ENCODE measurements around the gene ELMO3. TPM values are rescaled to one million over a fixed set of nuclear protein-coding genes. Genes with fewer than 3 reads are reported as not detected.
A peak's percentile ranks its signal among the peaks of the same experiment; 100 is the strongest.

The ELMO3 gene
- total RNA-seq, 1 experiment from 2014 or later, result 8.6 TPM

DNA sequence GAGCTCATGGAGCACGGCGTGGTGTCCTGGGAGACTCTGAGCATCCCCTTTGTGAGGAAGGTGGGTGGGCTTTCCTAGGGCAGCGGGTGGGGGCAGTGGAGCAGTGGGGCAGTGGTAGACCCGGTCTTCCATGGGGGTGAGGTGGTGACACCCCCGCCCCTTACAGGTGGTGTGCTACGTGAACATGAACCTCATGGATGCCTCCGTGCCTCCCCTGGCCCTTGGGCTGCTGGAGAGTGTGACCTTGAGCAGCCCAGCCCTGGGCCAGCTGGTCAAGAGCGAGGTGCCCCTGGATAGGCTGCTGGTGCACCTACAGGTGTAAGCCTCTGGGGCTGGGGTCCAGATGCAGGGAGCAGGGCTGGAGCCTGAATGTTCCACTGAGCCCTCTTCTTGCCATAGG, 1.6 kb downstream of the ELMO3 start:
- H3T11ph ChIP-seq (ENCODE audit: low read length), result no peak overlapping the region
- no peak overlapping the region for H2AFZ ChIP-seq (ENCODE audit: low read length)
- H3K4me1 Mint-ChIP-seq, result peaks cover 7 to 12% of the 10 kb centered on the region in 2 experiments
- no peaks in the 10 kb centered on the region for H3K9me3 Mint-ChIP-seq
- no peak for DNase-seq
- H3K4ac ChIP-seq (ENCODE audit: low read depth, low read length), result no peak overlapping the region
- H2BK20ac ChIP-seq (ENCODE audit: low read depth, low read length, poor library complexity, severe bottlenecking), result no peak overlapping the region
- no peaks in the 10 kb centered on the region for H3K79me1 ChIP-seq (ENCODE audit: insufficient read depth, low read depth, low read length, poor library complexity, severe bottlenecking)
- H3K23ac ChIP-seq (ENCODE audit: insufficient read length, low read depth, low read length), result no peak overlapping the region
- no peak overlapping the region for H2BK15ac ChIP-seq (ENCODE audit: low read depth, low read length)
- peaks cover 19 to 56% (median 31%) of the 10 kb centered on the region in 3 experiments; a peak in 6 of 7 replicates for H3K36me3 Mint-ChIP-seq (ENCODE audit: insufficient read depth in 1 of 3, low read depth in 3 of 3)
- H3K27me3 ChIP-seq (ENCODE audit: insufficient read depth, low read length), result no peaks in the 10 kb centered on the region
- H3K56ac ChIP-seq (ENCODE audit: insufficient read length, low read depth, low read length), result no peak overlapping the region
- TF ChIP-seq, protein P1, sequence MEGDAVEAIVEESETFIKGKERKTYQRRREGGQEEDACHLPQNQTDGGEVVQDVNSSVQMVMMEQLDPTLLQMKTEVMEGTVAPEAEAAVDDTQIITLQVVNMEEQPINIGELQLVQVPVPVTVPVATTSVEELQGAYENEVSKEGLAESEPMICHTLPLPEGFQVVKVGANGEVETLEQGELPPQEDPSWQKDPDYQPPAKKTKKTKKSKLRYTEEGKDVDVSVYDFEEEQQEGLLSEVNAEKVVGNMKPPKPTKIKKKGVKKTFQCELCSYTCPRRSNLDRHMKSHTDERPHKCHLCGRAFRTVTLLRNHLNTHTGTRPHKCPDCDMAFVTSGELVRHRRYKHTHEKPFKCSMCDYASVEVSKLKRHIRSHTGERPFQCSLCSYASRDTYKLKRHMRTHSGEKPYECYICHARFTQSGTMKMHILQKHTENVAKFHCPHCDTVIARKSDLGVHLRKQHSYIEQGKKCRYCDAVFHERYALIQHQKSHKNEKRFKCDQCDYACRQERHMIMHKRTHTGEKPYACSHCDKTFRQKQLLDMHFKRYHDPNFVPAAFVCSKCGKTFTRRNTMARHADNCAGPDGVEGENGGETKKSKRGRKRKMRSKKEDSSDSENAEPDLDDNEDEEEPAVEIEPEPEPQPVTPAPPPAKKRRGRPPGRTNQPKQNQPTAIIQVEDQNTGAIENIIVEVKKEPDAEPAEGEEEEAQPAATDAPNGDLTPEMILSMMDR (conservative IDR thresholded peaks at IDR 0.05), result no peak
- H3K9ac ChIP-seq (ENCODE audit: extremely low read depth, insufficient read length, low read length), result no peak overlapping the region
- H2BK12ac ChIP-seq (ENCODE audit: insufficient read length, low read depth, low read length), result no peak overlapping the region
- H4K5ac ChIP-seq (ENCODE audit: insufficient read length, low read depth, low read length), result no peak overlapping the region
- H3K79me2 ChIP-seq (ENCODE audit: insufficient read depth, low read length), result no peaks in the 10 kb centered on the region
- H3K18ac ChIP-seq (ENCODE audit: insufficient read length, low read depth, low read length), result no peak overlapping the region
- H2BK120ac ChIP-seq (ENCODE audit: low read depth, low read length, poor library complexity, severe bottlenecking), result no peak overlapping the region
- 0 out of 2 replicates have a peak, but pooled peaks cover 2% of the 10 kb centered on the region for H3K27me3 Mint-ChIP-seq (ENCODE audit: low read depth)
- H3K14ac ChIP-seq (ENCODE audit: insufficient read depth, low read length), result no peak overlapping the region
- H3K4me2 ChIP-seq (ENCODE audit: insufficient read depth, insufficient read length, low read length), result peak overlapping the region; percentile 47
- no peak overlapping the region for H2AK5ac ChIP-seq (ENCODE audit: insufficient read length, low read length)
- no peaks in the 10 kb centered on the region for H4K20me1 ChIP-seq (ENCODE audit: control insufficient read depth, insufficient read depth, insufficient read length)
- H4K91ac ChIP-seq (ENCODE audit: insufficient read length, low read depth, low read length), result no peak overlapping the region
- no peak overlapping the region for H2BK5ac ChIP-seq (ENCODE audit: insufficient read length, low read length)
- no peaks in the 10 kb centered on the region for H3K23me2 ChIP-seq (ENCODE audit: insufficient read length, low read depth, low read length, poor library complexity, severe bottlenecking)
- no CpG with 5 or more reads among the region's 8 CpGs for WGBS (ENCODE audit: extremely low coverage, insufficient read length, low lambda C conversion rate)
- H3K4me3 Mint-ChIP-seq, result no peak overlapping the region; a peak in 1 of 5 replicates
- H4K8ac ChIP-seq (replicated peaks; ENCODE audit: insufficient read length, low read depth, low read length), result no peak overlapping the region
- H3K27ac ChIP-seq (ENCODE audit: insufficient read length, low read depth, low read length), result no peak overlapping the region
- H3K27ac Mint-ChIP-seq, result no peak overlapping the region
- H3K4me1 ChIP-seq (ENCODE audit: insufficient read depth, low read length), result no peaks in the 10 kb centered on the region
- H3K9me3 ChIP-seq (ENCODE audit: control insufficient read depth, low read depth, low read length), result no peaks in the 10 kb centered on the region

Data from H9 (cell line).